Motor neuron (in vitro differentiated cells): ENCODE results near the gene RUNX2. TPM values are rescaled to one million over a fixed set of nuclear protein-coding genes. Genes with fewer than 3 reads are reported as not detected.

Experiments used
- total RNA-seq, 8 experiments: library from RNA; unstranded; fragments of 300-600 nt; gene quantifications; 2 replicates each; pipeline versions ENCODE4 v1.2.3 to v1.2.4, GENCODE V29; 2022

Gene RUNX2
- total RNA-seq, 8 experiments from 2014 or later: 0.46 to 7.8 (median 1.8) TPM

Other genes with a start within 250 kb of the RUNX2 start
- gene SUPT3H, start 49.6 kb downstream of the RUNX2 start, total RNA-seq: 10 to 100 TPM in 7 of 8 experiments, 1 to 10 TPM in 1; 8.7 to 43.2 (median 20.5) TPM